Measurements from ENCODE around the gene PCGF3.

DNA sequence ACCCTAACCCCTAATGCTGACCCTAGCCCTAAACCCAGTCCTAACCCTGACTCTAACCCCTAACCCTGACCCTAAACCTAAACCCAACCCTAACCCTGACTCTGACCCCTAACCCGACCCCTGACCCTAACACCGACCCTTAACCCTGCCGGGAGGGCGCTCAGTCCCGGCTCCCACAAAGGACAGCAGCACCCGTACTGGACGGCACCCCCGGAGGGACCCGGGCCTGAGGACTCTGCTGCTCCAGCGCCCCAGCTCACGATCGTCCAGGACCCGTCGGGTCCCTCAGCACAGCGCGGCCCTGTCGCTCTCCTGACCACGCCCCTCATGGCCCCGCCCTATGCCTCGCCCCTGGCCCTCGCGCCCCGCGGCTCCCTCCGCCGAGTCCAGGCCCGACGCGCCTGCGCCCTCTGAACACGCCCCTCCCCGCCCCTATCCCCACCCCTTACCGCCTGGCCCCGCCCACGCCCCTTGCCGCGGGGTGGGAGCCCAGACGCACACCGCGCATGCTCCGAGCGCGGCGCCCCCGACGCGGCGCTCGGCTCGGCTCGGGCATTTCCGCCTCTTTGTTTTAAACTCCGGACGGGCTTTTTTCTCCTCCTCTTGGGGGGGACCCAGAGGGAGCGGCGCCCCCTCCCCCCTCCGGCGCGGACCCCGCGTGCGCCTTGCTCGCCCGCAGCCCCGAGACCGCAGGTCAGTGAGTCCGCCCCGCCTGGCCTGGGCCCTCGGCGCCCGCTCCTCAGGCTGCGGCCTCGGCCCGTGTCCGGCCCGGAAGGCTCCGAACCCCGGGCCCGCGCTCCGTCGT, at the start of gene PCGF3:
- TF ChIP-seq POLR2AphosphoS5 (IDR thresholded peaks at IDR 0.05; ENCODE audit: low read depth, low read length) (peak; percentile 67), TAF1 (IDR thresholded peaks at IDR 0.05; ENCODE audit: borderline replicate concordance, insufficient read depth, low read length) (peak; percentile 28; the same call in 1 of the 2 replicates), SIN3A (IDR thresholded peaks at IDR 0.05; ENCODE audit: borderline replicate concordance, insufficient read depth, low read length) (no peak), FOXP2 (optimal IDR thresholded peaks at IDR 0.05; ENCODE audit: borderline replicate concordance, extremely low read depth, extremely low read length, insufficient read depth) (peak; percentile 67)
- TF ChIP-seq, protein P1, sequence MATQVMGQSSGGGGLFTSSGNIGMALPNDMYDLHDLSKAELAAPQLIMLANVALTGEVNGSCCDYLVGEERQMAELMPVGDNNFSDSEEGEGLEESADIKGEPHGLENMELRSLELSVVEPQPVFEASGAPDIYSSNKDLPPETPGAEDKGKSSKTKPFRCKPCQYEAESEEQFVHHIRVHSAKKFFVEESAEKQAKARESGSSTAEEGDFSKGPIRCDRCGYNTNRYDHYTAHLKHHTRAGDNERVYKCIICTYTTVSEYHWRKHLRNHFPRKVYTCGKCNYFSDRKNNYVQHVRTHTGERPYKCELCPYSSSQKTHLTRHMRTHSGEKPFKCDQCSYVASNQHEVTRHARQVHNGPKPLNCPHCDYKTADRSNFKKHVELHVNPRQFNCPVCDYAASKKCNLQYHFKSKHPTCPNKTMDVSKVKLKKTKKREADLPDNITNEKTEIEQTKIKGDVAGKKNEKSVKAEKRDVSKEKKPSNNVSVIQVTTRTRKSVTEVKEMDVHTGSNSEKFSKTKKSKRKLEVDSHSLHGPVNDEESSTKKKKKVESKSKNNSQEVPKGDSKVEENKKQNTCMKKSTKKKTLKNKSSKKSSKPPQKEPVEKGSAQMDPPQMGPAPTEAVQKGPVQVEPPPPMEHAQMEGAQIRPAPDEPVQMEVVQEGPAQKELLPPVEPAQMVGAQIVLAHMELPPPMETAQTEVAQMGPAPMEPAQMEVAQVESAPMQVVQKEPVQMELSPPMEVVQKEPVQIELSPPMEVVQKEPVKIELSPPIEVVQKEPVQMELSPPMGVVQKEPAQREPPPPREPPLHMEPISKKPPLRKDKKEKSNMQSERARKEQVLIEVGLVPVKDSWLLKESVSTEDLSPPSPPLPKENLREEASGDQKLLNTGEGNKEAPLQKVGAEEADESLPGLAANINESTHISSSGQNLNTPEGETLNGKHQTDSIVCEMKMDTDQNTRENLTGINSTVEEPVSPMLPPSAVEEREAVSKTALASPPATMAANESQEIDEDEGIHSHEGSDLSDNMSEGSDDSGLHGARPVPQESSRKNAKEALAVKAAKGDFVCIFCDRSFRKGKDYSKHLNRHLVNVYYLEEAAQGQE (IDR thresholded peaks at IDR 0.05; ENCODE audit: insufficient read depth in 1 of 2, low read depth in 2 of 2, low read length in 2 of 2): 0 out of 4 replicates have a peak, but pooled peaks of 1 of the 2 experiments have one; percentile 24
